CD14-positive monocyte (primary cell): ENCODE measurements around the gene ITIH6. TPM values are rescaled to one million over a fixed set of nuclear protein-coding genes. Genes with fewer than 3 reads are reported as not detected.

Experiments
- DNase-seq, 3 donors: peaks; one replicate each; pipeline ENCODE4 v3.0.0-alpha.2; 2011 to 2022
- H2AFZ ChIP-seq: 2 replicates; pipeline ENCODE4 v1.6.0; 2012; ENCODE audit warnings: mild to moderate bottlenecking, low read depth, low read length, inconsistent platforms; ENCODE audit not compliant: insufficient read depth, poor library complexity, severe bottlenecking
- H3K27ac ChIP-seq, 2 donors: 1 replicate in 1 of 2; 2 replicates in 1 of 2; pipeline ENCODE4 v1.5.1; 2012 to 2013; ENCODE audit warnings: low read length in 2 of 2, control low read depth in 1 of 2, inconsistent platforms in 1 of 2, low read depth in 1 of 2, mild to moderate bottlenecking in 1 of 2
- H3K27me3 ChIP-seq, 2 donors: one replicate each; pipeline versions ENCODE4 v1.6.0 to v1.6.1; 2011 to 2013; ENCODE audit warnings: low read length in 2 of 2; ENCODE audit not compliant: control insufficient read depth in 2 of 2, insufficient read depth in 2 of 2
- H3K36me3 ChIP-seq, 2 donors: replicated peaks in 1 of 2; 1 replicate in 1 of 2; 2 replicates in 1 of 2; pipeline versions ENCODE4 v1.5.1 to v1.6.1; 2012 to 2013; ENCODE audit warnings: low read length in 2 of 2, control low read depth in 1 of 2, inconsistent platforms in 1 of 2, mild to moderate bottlenecking in 1 of 2; ENCODE audit not compliant: insufficient read depth in 2 of 2, control insufficient read depth in 1 of 2
- H3K4me1 ChIP-seq, 2 donors: 1 replicate in 1 of 2; 2 replicates in 1 of 2; pipeline versions ENCODE4 v1.5.1 to v1.6.1; 2012 to 2013; ENCODE audit warnings: low read length in 2 of 2, control low read depth in 1 of 2, inconsistent platforms in 1 of 2, mild to moderate bottlenecking in 1 of 2, moderate library complexity in 1 of 2; ENCODE audit not compliant: insufficient read depth in 2 of 2, control insufficient read depth in 1 of 2
- H3K4me2 ChIP-seq: replicated peaks from 2 replicates; pipeline ENCODE3; 2012; ENCODE audit warnings: low read length, moderate library complexity, mild to moderate bottlenecking; ENCODE audit not compliant: poor library complexity, severe bottlenecking; ENCODE audit errors: extremely low read depth
- H3K4me3 ChIP-seq, 3 experiments: fragments of 200-600 bp in 1 of 3; sonication (generic) in 1 of 3; replicated peaks in 1 of 3; 1 replicate in 2 of 3; 2 replicates in 1 of 3; pipeline ENCODE4 v1.5.1; 2011 to 2013; ENCODE audit warnings: low read length in 3 of 3, mild to moderate bottlenecking in 3 of 3, control low read depth in 2 of 3, low read depth in 2 of 3, inconsistent platforms in 1 of 3, moderate library complexity in 1 of 3
- H3K79me2 ChIP-seq: 2 replicates; pipeline ENCODE4 v1.6.0; 2012; ENCODE audit warnings: mild to moderate bottlenecking, control low read depth, inconsistent platforms, low read length, moderate library complexity; ENCODE audit not compliant: insufficient read depth
- H3K9ac ChIP-seq: 2 replicates; pipeline ENCODE4 v1.6.0; 2017; ENCODE audit warnings: low read length, mild to moderate bottlenecking; ENCODE audit not compliant: insufficient read depth, poor library complexity, severe bottlenecking
- H3K9me3 ChIP-seq, 2 donors: replicated peaks in 1 of 2; 1 replicate in 1 of 2; 2 replicates in 1 of 2; pipeline versions ENCODE4 v1.5.1 to v1.6.1; 2012 to 2013; ENCODE audit warnings: low read length in 2 of 2, control low read depth in 1 of 2; ENCODE audit not compliant: control insufficient read depth in 1 of 2, insufficient read depth in 1 of 2
- H4K20me1 ChIP-seq: 2 replicates; pipeline ENCODE4 v1.6.0; 2012; ENCODE audit warnings: mild to moderate bottlenecking, low read length, control low read depth, moderate library complexity; ENCODE audit not compliant: insufficient read depth
- H3K27ac Mint-ChIP-seq, 7 donors: one replicate each; pipeline ENCODE4 v1.8.0; 2020; ENCODE audit warnings: mild to moderate bottlenecking in 7 of 7, mixed read lengths in 7 of 7, moderate library complexity in 6 of 7, inconsistent platforms in 2 of 7
- H3K27me3 Mint-ChIP-seq, 3 donors: one replicate each; pipeline ENCODE4 v1.8.0; 2021 to 2022; ENCODE audit warnings: low read depth in 3 of 3, mild to moderate bottlenecking in 3 of 3, mixed read lengths in 3 of 3, moderate library complexity in 3 of 3, inconsistent platforms in 1 of 3
- H3K36me3 Mint-ChIP-seq, 2 donors: one replicate each; pipeline ENCODE4 v1.8.0; 2020; ENCODE audit warnings: mixed read lengths in 2 of 2, inconsistent platforms in 1 of 2, mild to moderate bottlenecking in 1 of 2
- H3K4me1 Mint-ChIP-seq: one replicate; pipeline ENCODE4 v1.8.0; 2020; ENCODE audit warnings: mild to moderate bottlenecking, mixed read lengths
- H3K4me3 Mint-ChIP-seq, 2 donors: one replicate each; pipeline ENCODE4 v1.8.0; 2020; ENCODE audit warnings: mild to moderate bottlenecking in 2 of 2, mixed read lengths in 2 of 2, moderate library complexity in 1 of 2
- H3K9me3 Mint-ChIP-seq, 7 donors: one replicate each; pipeline ENCODE4 v1.8.0; 2020 to 2022; ENCODE audit warnings: mixed read lengths in 7 of 7, mild to moderate bottlenecking in 6 of 7, moderate library complexity in 6 of 7, inconsistent platforms in 2 of 7
- CTCF ChIP-seq: fragments of 200-600 bp; IDR thresholded peaks from one replicate; pipeline ENCODE4 v1.8.0; 2022; ENCODE audit warnings: antibody characterized with exemption, mild to moderate bottlenecking
- WGBS: methylation state at CpG from one replicate; pipeline ENCODE4 v1.1.5; 2013; ENCODE audit warnings: missing lambda C conversion rate; ENCODE audit not compliant: insufficient coverage; 5-methylcytosine and 5-hydroxymethylcytosine counted together
- intact Hi-C, 2 donors: fragments of 100-400 bp; cut with micrococcal nuclease; formaldehyde crosslinking; loops; one replicate each; pipeline versions ENCODE4 v1.15.0 to v1.15.1; 2023
- polyA plus RNA-seq, 3 donors: library from polyadenylated mRNA; depleted of rRNA in 1 of 3; unstranded in 2 of 3; stranded (reverse) in 1 of 3; fragments of 300-500 nt in 2 of 3; fragments of >200 nt in 1 of 3; fragmentation: Illumina TruSeq in 2 of 3; gene quantifications; 1 replicate in 2 of 3; 2 replicates in 1 of 3; pipeline ENCODE4 v1.2.3, GENCODE V29; 2012 to 2021

ITIH6 gene
- polyA plus RNA-seq, 3 donors = not detected

GRCh38 chrX:54785901-54786300, 12.2 kb downstream of the ITIH6 start:
- Histone ChIP-seq H3K27ac (no peak overlapping the region), H3K9me3 (no peaks in the 10 kb centered on the region), H3K4me2 (no peak overlapping the region), H3K4me3 (no peak overlapping the region), H3K36me3 (no peaks in the 10 kb centered on the region), H2AFZ (no peak overlapping the region), H3K4me1 (no peaks in the 10 kb centered on the region), H3K27me3 (no peaks in the 10 kb centered on the region), H3K79me2 (no peaks in the 10 kb centered on the region), H4K20me1 (no peaks in the 10 kb centered on the region), H3K9ac (no peak overlapping the region)
- H3K27me3 Mint-ChIP-seq = peaks cover 0 to 6% (median 6%) of the 10 kb centered on the region in 3 donors
- H3K36me3 Mint-ChIP-seq = no peaks in the 10 kb centered on the region
- TF ChIP-seq CTCF = no peak
- WGBS = 50% methylated on average over 1 of the region's 4 CpGs
- H3K4me1 Mint-ChIP-seq = no peaks in the 10 kb centered on the region
- no peak for DNase-seq
- H3K9me3 Mint-ChIP-seq = peaks cover 0 to 5% (median 0%) of the 10 kb centered on the region in 7 donors
- peak overlapping the region in 1 of 7 donors; percentile 61 for H3K27ac Mint-ChIP-seq
- intact Hi-C loops = no loop called here
- peak overlapping the region in 1 of 2 donors; percentile 16 for H3K4me3 Mint-ChIP-seq

GRCh38 chrX:54776987-54777672, 20.9 kb downstream of the ITIH6 start:
- Mint-ChIP-seq H3K27ac (no peak overlapping the region), H3K36me3 (no peaks in the 10 kb centered on the region), H3K4me3 (no peak overlapping the region), H3K9me3 (peaks cover 0 to 7% (median 0%) of the 10 kb centered on the region in 7 donors), H3K27me3 (peaks cover 1 to 13% (median 4%) of the 10 kb centered on the region in 3 donors), H3K4me1 (no peaks in the 10 kb centered on the region)
- Histone ChIP-seq H3K9ac (no peak overlapping the region), H3K4me3 (no peak overlapping the region), H3K36me3 (no peaks in the 10 kb centered on the region), H3K9me3 (no peaks in the 10 kb centered on the region), H2AFZ (no peak overlapping the region), H3K27ac (no peak overlapping the region), H3K4me1 (no peaks in the 10 kb centered on the region), H4K20me1 (no peaks in the 10 kb centered on the region), H3K4me2 (no peak overlapping the region), H3K27me3 (no peaks in the 10 kb centered on the region), H3K79me2 (no peaks in the 10 kb centered on the region)
- no peak for TF ChIP-seq CTCF
- no peak for DNase-seq
- intact Hi-C loops = no loop called here
- WGBS = 67% methylated on average over 3 of the region's 6 CpGs
